Activated T-cell treated with anti-CD3 and anti-CD28 coated beads, Interleukin-2, amount 50 U/mL, for 24 hours (primary cell): ENCODE data around the gene TRRAP.

Source experiments
- DNase-seq: peaks from one replicate; pipeline ENCODE4 v3.0.0-alpha.2; 2020
- H3K27ac Mint-ChIP-seq: 2 replicates; pipeline ENCODE4 v1.8.0; 2020; ENCODE audit warnings: mild to moderate bottlenecking, mixed read lengths
- H3K27me3 Mint-ChIP-seq: 2 replicates; pipeline ENCODE4 v1.8.0; 2020; ENCODE audit warnings: mixed read lengths
- H3K36me3 Mint-ChIP-seq: 2 replicates; pipeline ENCODE4 v1.8.0; 2020; ENCODE audit warnings: low read depth, mixed read lengths
- H3K4me1 Mint-ChIP-seq: 2 replicates; pipeline ENCODE4 v1.8.0; 2020; ENCODE audit warnings: low read depth, mixed read lengths
- H3K4me3 Mint-ChIP-seq: 2 replicates; pipeline ENCODE4 v1.8.0; 2020; ENCODE audit warnings: mild to moderate bottlenecking, moderate library complexity, mixed read lengths
- H3K9me3 Mint-ChIP-seq: 2 replicates; pipeline ENCODE4 v1.8.0; 2020; ENCODE audit warnings: mixed read lengths

The TRRAP gene

DNA sequence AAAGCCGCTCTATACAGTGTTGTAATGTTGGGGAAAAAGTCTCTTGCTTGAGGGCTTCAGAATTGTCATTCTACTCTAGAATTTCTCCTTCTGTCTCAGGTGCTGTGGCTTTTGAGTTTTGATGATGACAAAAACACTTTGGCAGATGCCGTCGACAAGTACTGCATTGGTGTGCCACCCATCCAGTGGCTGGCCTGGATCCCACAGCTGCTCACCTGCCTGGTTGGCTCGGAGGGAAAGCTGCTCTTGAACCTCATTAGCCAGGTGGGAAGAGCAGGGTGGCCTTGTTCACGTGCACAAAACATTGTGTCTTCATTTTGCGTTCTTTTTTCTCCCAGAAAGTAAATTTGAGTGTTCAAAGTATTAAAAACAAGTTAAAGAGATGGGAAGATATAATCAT lies 112.0 kb downstream of the TRRAP start:
- Mint-ChIP-seq H3K36me3 (peaks cover 97% of the 10 kb centered on the region), H3K4me1 (peaks cover 25% of the 10 kb centered on the region), H3K27ac (no peak overlapping the region), H3K4me3 (no peak overlapping the region), H3K9me3 (peaks cover 5% of the 10 kb centered on the region), H3K27me3 (no peaks in the 10 kb centered on the region)
- no peak for DNase-seq

DNA sequence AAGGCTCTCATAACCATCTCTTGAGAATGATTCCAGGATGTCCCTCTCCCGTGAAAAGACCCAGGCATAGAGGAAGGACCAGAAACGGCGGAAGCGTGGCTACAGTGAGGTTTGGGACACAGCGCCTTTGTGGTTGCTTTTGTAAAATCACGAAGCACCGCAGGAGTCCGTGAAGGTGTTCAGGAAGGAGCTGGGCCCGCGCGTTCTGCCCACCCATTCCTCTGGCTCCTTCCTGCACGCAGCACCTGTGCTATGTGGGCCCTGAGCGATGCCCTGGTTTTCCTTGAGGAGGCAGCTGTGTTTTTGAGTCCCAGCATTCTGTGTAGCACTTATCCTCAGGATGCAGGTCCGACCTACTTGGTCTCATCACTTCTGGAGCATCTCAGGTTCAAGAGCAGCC lies 112.8 kb downstream of the TRRAP start:
- peaks cover 97% of the 10 kb centered on the region for H3K36me3 Mint-ChIP-seq
- no peaks in the 10 kb centered on the region for H3K27me3 Mint-ChIP-seq
- no peak overlapping the region for H3K4me3 Mint-ChIP-seq
- no peak overlapping the region for H3K27ac Mint-ChIP-seq
- H3K9me3 Mint-ChIP-seq: no peaks in the 10 kb centered on the region
- peaks cover 32% of the 10 kb centered on the region for H3K4me1 Mint-ChIP-seq
- no peak for DNase-seq

DNA sequence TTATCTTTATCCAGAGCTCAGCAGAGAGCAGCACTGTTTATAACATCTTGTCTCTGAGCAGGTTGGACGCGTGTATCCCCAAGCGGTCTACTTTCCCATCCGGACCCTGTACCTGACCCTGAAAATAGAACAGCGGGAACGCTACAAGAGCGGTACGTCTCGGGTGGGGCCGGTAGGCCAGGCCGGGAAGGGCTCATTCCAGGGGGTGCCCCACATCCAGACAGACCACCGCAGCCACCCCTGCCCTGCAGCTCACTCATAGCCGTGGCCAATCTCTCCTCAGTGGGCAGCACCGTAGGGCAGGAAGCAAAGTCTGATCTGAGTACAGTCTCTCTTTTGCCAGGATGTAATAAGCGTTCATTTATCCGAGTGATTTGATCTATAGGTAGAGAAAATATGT lies 113.7 kb downstream of the TRRAP start:
- Mint-ChIP-seq H3K9me3 (no peaks in the 10 kb centered on the region), H3K4me1 (peaks cover 34% of the 10 kb centered on the region), H3K27ac (peak overlapping the region; percentile 59), H3K27me3 (no peaks in the 10 kb centered on the region), H3K36me3 (peaks cover 94% of the 10 kb centered on the region), H3K4me3 (no peak overlapping the region)
- DNase-seq: peak; percentile 12

GRCh38 chr7:98993024-98993897 lies 114.9 kb downstream of the TRRAP start:
- no peak overlapping the region for H3K27ac Mint-ChIP-seq
- peaks cover 26% of the 10 kb centered on the region for H3K4me1 Mint-ChIP-seq
- H3K27me3 Mint-ChIP-seq: no peaks in the 10 kb centered on the region
- H3K36me3 Mint-ChIP-seq: peaks cover 86% of the 10 kb centered on the region
- H3K9me3 Mint-ChIP-seq: no peaks in the 10 kb centered on the region
- no peak for DNase-seq
- no peak overlapping the region for H3K4me3 Mint-ChIP-seq

DNA sequence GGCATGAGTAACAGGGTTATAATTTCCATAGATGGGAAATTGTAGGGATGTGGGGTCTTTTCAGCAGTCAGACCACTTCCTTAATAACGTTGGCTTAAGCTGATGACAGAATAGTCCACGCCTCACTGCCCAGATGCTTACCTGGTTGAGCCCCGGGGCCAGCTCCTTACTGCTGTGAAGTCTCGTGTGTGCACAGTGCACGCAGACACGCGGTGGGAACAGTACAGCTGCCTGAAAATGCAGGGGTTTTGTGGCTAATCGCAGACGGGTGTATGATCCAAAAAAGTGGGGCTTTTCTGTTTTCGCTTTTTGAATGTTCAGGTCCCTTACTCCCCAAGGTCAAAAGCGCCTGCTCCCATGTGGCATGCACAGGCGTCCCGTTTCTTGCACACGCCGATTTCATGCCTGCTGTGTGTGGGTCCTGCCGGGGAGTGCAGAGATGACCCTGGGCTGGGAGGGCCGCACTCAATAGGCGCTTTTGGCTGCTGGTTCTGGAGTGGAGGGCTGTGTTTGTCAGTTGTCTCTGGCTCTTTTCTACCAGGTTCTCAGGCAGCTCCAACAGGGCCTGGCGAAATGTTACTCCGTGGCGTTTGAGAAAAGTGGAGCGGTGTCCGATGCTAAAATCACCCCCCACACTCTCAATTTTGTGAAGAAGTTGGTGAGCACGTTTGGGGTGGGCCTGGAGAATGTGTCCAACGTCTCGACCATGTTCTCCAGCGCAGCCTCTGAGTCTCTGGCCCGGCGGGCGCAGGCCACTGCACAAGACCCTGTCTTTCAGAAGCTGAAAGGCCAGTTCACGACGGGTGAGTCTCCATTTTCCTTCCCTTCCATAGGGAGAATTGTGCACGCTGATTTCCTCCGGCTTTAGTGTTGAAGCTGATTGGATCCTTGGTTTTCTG lies 116.0 kb downstream of the TRRAP start:
- Mint-ChIP-seq H3K36me3 (peaks cover 86% of the 10 kb centered on the region), H3K27ac (no peak overlapping the region), H3K27me3 (no peaks in the 10 kb centered on the region), H3K4me3 (no peak overlapping the region), H3K9me3 (no peaks in the 10 kb centered on the region), H3K4me1 (peaks cover 16% of the 10 kb centered on the region)
- no peak for DNase-seq

DNA sequence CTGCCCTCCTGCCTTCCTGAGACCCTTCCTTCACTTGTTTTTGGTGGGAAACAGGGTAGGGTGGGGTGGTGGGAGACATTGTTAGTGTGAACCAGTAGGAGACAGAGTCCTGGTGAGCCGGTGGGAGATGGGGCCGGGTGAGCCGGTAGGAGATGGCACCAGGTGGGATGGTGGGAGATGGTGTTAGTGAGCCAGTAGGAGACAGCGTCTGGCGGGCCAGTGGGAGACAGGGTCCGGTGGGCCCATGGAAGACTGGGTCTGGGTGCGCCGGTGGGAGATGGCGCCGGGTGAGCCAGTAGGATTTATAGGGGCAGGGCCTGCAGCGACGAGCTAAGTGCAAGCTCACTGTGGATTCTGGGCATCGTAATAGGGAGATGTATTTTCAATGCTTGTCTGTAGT lies 116.8 kb downstream of the TRRAP start:
- H3K36me3 Mint-ChIP-seq: peaks cover 86% of the 10 kb centered on the region
- H3K4me3 Mint-ChIP-seq: no peak overlapping the region
- H3K27ac Mint-ChIP-seq: no peak overlapping the region

GRCh38 chr7:98995523-98996149 lies 117.3 kb downstream of the TRRAP start:
- DNase-seq: no peak
- peaks cover 87% of the 10 kb centered on the region for H3K36me3 Mint-ChIP-seq
- no peaks in the 10 kb centered on the region for H3K9me3 Mint-ChIP-seq
- H3K4me1 Mint-ChIP-seq: peaks cover 11% of the 10 kb centered on the region
- H3K27me3 Mint-ChIP-seq: no peaks in the 10 kb centered on the region
- H3K27ac Mint-ChIP-seq: peak overlapping the region; percentile 79
- no peak overlapping the region for H3K4me3 Mint-ChIP-seq

More for the DNA sequence above, 116.8 kb downstream of the TRRAP start:
- Mint-ChIP-seq H3K4me1 (peaks cover 11% of the 10 kb centered on the region), H3K9me3 (no peaks in the 10 kb centered on the region), H3K27me3 (no peaks in the 10 kb centered on the region)
- no peak for DNase-seq

- Mint-ChIP-seq H3K36me3 (peaks cover 88% of the 10 kb centered on the region), H3K4me1 (peaks cover 15% of the 10 kb centered on the region), H3K27ac (peak overlapping the region; percentile 79), H3K4me3 (peak overlapping the region; percentile 26), H3K27me3 (no peaks in the 10 kb centered on the region), H3K9me3 (no peaks in the 10 kb centered on the region)
- no peak for DNase-seq
Observed at GRCh38 chr7:98996150-98996552, 117.8 kb downstream of the TRRAP start.

DNA sequence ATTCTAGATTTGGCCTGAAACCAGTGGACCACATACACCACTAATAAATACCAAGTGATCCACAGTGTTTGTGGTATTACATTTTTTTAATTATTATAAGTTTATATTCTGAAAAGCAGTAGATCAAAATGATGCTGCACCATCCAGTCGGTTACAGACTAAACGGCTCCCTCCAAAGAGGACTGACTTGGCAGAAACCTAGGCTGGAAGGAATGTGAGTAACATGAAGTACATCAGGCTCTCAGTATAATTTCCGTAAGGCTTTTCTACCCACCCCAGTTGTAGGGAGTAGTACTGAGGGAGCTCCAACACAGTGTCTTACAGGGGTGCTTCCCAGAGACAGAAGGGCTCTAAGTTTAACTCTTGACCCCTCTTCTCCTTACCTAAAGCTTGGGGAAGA lies 119.5 kb downstream of the TRRAP start:
- Mint-ChIP-seq H3K36me3 (peaks cover 88% of the 10 kb centered on the region), H3K27ac (no peak overlapping the region), H3K4me3 (no peak overlapping the region), H3K9me3 (no peaks in the 10 kb centered on the region), H3K27me3 (no peaks in the 10 kb centered on the region), H3K4me1 (peaks cover 26% of the 10 kb centered on the region)
- DNase-seq: no peak

DNA sequence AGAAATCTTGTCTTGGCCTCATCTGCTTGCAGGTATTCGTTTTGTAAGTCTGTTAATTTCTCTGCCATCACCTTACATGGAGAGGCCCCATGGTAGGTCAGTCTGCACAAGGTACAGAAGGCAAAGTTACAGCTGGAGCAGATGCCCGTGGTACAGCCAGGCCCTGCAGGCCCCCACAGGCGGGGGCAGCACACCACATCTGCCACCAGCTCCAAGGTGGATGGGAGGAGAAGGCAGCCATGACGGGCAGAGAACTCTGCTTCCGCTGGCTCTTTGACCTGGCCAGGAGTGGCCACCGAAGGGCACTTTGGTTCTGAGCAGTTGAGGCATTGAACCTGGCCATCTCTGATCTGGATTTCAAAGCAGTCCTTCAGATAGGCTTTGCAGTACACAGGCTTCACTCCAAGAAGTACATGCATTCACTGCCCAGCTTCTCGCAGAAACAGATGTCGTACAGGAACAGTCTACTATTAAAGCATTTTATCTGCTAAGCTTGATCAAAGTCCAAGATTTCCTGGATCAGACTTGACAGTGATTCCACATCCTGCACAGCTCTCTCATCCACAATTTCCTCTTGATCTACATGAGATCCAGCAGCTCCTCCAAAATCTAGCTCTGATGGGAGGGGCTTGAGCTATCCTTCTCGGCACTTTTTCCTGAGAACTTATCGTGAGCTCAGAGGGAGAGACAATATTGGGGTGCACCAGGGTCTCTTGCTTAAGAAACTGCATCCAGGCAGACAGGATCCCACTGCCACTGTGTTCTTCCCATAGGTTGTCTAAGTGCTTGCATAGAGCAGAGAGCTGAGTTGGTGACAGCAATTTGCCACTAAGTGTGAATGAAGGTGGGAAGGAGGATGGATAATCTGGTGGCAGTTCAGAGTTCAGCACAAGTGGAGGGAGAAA lies 120.7 kb downstream of the TRRAP start:
- H3K4me1 Mint-ChIP-seq: peaks cover 26% of the 10 kb centered on the region
- DNase-seq: no peak
- H3K27ac Mint-ChIP-seq: peak overlapping the region; percentile 13
- H3K9me3 Mint-ChIP-seq: no peaks in the 10 kb centered on the region
- no peak overlapping the region for H3K4me3 Mint-ChIP-seq
- H3K36me3 Mint-ChIP-seq: peaks cover 88% of the 10 kb centered on the region
- H3K27me3 Mint-ChIP-seq: no peaks in the 10 kb centered on the region

DNA sequence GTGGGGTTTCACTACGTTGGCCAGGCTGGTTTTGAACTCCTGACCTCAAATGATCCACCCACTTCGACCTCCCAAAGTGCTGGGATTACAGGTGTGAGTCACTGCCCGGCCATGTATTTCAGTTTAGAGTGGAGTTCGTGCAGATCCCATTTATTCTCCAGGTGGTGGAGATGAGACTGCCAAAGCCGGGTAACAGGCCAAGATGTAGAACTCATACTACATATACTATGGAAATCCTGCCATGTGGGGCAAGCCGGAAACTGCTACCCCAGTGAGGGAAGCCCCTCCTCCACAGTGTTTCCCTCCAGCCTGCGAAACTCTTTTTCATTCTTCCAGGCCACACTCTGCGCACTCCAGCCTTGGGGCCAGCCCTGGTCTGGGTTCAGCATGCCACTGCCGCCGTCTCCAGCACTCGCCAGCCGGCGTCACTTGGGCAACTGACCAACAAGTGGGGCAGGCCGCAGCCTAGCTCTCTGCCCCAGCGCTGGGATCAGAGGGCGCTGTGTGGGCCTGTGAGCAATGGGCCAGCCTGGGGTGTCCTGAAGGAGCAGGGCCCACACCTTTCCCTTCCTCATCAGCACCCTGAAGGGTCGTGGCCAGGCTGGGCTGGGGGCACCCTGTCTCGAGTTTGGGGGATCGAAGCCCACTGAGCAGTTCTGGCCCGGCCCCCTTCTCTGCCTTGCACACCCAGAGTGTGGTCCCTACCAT lies 122.0 kb downstream of the TRRAP start:
- no peak for DNase-seq
- Mint-ChIP-seq H3K36me3 (peaks cover 88% of the 10 kb centered on the region), H3K27me3 (no peaks in the 10 kb centered on the region), H3K4me1 (peaks cover 25% of the 10 kb centered on the region), H3K4me3 (no peak overlapping the region), H3K9me3 (no peaks in the 10 kb centered on the region), H3K27ac (peak overlapping the region; percentile 89)

- no peak for DNase-seq
- Mint-ChIP-seq H3K4me1 (peaks cover 20% of the 10 kb centered on the region), H3K9me3 (no peaks in the 10 kb centered on the region), H3K36me3 (peaks cover 88% of the 10 kb centered on the region), H3K27ac (peak overlapping the region; percentile 89), H3K4me3 (peak overlapping the region; percentile 18), H3K27me3 (no peaks in the 10 kb centered on the region)
Observed at GRCh38 chr7:99000904-99001465, 122.7 kb downstream of the TRRAP start.
